DMS153 (cell line): ENCODE measurements around the gene AP3S2.
"Not testable (repeated sequence)": the region's sequence is repeated elsewhere in the genome, so short reads cannot be mapped to it uniquely, and the experiment has no call there.

Experiments
- DNase-seq: peaks from one replicate; lab custom pipeline; 2025; lab: John Stamatoyannopoulos, UW

The AP3S2 gene

GRCh38 chr15:89864958-89865739 lies 28.6 kb downstream of the AP3S2 start:
- no peak for DNase-seq

DNA sequence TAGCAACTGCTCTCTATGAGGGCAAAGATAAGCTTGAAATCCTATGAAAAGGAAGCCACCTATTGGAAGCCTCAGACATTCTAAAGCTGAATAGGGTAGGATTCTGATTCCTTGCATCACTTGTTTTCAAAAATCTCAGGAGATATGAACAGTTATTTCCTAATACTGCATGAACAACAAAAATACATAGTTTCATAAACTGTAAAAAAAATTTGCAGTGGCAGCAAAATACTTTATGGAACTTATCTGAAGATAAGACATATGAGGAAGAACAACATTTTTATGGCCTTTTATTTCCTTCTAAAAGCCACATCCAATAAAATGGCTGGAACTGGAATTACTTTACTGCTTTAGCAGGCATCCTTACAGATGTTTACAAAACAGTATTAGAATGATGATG lies 29.9 kb downstream of the AP3S2 start:
- no peak for DNase-seq

DNA sequence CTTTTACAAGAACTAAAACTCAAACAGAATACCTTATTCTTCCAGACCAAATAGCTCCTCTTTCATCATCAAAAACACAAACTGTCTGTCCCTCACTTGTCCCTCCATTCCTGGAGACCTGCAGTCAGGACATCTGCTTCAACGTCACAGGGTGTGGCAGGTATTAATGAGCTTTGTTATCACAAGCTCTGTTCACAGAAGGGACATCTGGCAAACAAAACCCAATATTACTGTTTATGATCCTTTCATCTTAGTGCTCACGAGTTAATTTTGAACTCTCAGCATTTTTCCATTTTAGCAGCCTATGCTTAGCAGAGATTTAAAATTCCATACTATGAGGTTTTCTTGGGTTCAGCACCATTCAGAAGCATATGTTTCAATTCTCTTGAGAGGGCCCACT lies 32.9 kb downstream of the AP3S2 start:
- no peak for DNase-seq

GRCh38 chr15:89860431-89860830 lies 33.4 kb downstream of the AP3S2 start:
- no peak for DNase-seq

- DNase-seq = no peak
Measured at GRCh38 chr15:89858661-89859458, 34.9 kb downstream of the AP3S2 start.

- no peak for DNase-seq
Measured at GRCh38 chr15:89857673-89858072, 36.1 kb downstream of the AP3S2 start.

DNA sequence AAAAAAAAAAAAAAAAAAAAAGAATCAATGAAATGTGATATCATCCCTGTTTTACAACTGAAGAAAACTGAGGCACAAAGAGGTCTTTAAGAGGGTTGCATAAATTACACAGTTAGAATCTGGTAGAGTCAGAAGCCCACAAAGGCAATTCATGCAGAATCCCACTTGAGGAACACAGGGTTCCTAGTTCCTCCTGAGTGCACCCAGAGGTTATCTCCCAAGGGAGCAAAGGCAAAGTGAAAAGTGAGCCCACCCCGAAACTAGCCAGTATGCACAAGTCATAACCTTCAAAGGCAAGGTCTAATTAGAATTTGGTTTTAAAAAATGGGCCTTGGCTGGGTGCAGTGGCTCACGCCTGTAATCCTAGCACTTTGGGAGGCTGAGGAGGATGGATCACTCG lies 37.8 kb downstream of the AP3S2 start:
- DNase-seq = no peak

GRCh38 chr15:89854863-89855262 lies 38.9 kb downstream of the AP3S2 start:
- not testable (repeated sequence) for DNase-seq

DNA sequence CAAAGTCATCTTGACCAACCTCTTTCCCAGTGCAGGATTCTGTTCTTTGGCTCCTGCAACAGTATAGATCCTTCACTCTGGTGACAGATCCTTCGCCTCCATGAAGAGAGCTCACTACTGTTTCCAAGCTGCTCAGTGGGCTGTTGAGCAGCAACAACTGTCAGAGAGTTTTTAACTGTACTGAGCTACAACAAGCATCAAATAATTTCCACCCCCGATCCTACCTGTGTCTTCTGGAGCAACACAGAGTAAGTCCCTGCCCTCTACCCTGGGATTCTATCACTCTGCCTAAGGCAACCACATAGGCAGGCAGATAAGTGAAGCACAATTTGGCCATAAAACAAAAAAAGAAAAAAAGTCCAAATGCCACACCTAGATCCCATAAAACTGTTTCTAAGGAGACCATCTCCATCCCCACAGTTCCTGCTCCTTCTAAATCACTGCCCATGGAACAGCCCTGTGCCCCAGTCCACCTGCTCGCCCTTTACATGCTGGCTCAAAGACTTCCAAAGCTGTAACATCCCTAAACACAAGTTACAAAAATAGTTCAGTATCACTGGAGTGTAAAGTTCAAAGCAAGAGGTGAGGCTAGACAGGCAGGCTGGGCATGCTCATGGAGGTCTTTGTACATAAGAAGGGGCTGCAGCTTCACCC lies 41.3 kb downstream of the AP3S2 start:
- no peak for DNase-seq

DNA sequence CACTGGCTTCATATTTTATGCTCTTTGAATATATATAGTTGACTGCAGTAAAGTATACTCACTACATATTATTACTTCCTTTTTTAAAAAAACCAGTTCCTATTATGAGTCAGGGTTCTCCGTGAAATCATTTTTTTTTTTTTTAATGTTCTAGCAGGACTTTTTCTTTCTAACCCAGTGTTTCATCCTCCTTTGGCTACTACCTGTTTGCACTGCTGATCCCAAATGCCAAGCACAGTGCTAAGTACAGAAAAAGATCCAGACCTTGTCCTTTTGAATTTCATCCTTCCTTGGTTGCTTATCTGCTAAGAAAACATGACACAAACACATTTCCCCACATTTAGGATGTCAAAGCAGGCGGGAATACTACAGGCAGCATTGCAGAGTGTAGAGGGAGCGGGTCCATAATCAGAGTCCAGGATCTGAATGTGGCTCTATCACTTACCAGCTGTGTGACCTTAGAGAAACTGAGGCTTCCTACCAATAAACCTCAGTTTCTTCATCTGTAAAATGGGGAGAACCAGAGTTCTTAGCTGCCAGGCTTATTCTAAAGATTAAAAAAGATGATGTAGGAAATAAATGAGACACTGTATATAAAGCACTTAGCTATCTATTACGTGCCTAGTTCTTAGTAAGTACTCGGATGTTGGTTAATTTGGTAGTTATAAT lies 42.0 kb downstream of the AP3S2 start:
- no peak for DNase-seq

DNA sequence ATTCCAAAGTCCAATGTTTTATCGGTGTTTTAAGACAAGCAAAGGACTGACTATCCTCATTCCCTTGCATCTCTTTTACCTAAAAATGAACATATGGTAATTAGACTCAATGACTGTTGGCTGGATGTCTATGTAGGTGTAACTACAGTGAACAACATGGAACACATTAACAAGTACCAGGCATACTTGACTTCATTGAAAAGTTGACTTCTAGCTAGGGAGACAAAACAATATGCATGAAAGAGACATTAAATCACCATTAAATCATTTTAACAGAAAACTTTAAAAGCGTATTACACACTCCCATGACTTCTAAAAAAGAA lies 44.9 kb downstream of the AP3S2 start:
- DNase-seq = no peak

DNA sequence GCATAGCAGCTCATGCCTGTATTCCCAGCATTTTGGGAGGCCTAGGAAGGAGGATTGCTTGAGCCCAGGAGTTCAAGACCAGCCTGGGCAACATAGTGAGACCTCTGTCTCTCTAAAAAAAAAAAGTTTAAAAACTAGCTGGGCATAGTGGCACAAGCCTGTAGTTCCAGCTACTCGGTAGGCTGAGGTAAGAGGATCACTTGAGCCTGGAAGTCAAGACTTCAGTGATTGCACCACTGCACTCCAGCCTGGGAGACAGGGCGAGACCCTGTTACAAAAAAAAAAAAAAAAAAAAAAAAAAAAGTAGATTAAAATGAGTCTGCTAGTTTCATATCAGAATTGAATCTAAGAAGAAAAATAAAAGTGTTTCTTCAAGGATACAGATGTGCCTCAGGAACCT lies 46.7 kb downstream of the AP3S2 start:
- no peak for DNase-seq

GRCh38 chr15:89845305-89845893 lies 48.4 kb downstream of the AP3S2 start:
- no peak for DNase-seq

DNA sequence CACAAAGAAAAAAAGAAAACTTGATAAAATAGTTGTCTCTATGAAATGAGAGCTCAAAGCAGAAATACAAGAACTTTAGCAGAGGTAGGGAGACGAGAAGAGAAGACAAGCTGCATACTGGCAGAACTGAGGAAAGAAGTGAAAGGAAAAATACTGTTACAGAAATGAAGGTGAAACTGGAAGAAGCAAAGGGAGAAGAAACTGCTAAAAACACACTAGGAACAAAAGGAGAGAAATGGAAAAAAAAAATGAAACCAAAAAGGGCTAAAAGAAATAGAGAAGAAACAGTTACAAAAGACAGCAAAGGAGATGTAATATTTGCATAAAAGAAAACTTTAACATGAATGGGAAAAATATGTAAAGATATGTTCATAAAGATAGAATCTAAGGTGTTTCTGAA lies 51.8 kb downstream of the AP3S2 start:
- DNase-seq = no peak

GRCh38 chr15:89841306-89841705 lies 52.5 kb downstream of the AP3S2 start:
- DNase-seq = no peak

DNA sequence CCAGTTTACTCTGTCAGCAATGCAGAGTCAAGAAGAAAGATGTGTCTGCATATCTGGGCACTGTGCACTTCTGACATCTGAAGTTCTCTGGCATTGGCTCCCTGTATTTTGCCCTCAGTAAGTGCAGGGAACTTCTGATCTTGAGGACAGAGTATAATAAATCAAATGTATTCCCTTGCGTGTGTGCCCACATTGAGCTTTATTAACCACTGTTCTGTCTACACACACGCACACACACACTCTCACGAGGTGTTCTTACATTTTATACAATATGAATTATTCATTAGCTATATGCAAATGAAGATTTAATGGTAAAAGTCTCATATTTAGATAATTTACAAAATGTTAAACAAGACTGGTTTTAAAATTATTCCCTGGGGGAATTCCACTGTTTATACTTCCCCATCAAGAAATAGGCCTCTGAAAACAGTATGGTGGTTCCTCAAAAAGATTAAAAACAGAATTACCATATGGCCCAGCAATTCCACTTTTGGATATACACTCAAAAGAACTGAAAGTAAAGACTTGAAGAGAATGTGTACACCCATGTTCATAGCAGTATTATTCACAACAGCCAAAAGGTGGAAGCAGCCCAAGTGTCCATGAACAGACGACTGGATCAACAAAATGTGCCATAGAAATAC lies 54.5 kb downstream of the AP3S2 start:
- no peak for DNase-seq

DNA sequence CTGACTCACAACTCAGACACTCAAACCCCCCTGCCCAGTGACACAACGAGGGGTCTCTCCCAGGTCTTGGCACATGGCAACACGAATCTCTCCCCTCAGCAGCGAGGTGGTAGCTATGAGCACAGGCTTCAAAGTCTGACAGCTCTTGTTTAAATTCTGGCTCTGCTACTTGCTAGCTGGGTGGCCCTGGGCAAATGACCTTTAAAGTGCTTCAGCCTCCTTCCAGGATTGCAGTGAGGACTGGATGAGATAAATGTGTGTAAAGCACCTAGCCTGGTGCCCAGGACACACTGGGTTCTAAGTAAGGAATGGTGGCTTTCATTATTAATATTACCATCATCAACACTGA lies 56.0 kb downstream of the AP3S2 start:
- DNase-seq = no peak

DNA sequence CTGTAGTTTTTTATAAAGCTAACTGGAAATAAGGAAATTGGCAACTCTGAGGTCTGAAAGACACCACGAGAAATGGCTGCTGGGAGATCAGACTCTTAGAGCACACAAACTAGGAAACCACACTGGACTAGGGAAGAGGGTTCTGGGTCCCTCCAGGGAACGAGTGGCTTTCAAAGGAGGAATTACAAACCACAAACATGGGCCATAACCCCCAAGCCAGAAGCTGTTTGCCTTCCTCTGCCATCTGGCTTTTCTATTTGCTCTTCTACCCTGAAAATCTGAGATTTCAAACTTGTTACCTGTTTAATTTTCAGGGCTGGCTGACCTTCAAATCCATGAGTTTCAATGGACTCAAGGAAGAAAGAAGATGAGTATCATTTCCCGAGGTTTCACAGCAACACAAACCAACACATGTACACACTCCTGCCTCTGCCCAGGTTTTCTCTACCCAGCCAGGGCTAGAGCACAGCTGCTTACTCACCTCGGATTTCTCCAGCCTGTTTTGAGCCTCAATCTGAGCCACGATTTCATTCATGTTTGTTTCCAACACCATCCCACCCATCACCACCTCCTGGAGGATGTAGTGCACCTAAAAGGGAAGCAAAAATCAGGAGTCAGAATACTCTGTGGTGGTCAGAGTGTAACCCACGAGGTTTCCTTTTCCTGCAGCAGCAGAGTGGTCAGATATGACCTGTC lies 56.5 kb downstream of the AP3S2 start:
- DNase-seq = no peak

- no peak for DNase-seq
Measured at GRCh38 chr15:89836267-89837133, 57.3 kb downstream of the AP3S2 start.

DNA sequence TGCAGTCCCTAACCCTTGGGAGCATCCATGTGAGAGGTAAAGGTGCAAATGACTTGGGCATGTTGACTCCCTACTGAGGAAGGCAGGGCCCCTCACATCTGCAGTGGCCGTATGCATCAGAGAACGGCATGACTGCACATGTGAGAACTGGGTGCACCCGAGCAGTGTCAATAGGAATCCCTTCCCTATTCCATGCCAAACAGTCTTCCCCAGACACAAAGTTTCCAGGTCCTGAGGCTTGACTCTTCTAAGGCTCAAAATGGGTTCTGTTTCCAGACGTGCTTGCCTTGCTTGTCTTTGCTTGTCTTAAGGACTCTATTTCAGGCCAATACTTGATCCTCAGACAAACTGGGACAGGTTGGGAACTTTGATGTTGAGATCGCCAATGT lies 58.6 kb downstream of the AP3S2 start:
- DNase-seq = no peak
